ENCODE results near the gene AMBRA1.

The AMBRA1 gene

GRCh38 chr11:46347637-46348311 lies 246.0 kb downstream of the AMBRA1 start:
- DNase-seq (ENCODE audit: low read depth in 2 of 2) = no peak

DNA sequence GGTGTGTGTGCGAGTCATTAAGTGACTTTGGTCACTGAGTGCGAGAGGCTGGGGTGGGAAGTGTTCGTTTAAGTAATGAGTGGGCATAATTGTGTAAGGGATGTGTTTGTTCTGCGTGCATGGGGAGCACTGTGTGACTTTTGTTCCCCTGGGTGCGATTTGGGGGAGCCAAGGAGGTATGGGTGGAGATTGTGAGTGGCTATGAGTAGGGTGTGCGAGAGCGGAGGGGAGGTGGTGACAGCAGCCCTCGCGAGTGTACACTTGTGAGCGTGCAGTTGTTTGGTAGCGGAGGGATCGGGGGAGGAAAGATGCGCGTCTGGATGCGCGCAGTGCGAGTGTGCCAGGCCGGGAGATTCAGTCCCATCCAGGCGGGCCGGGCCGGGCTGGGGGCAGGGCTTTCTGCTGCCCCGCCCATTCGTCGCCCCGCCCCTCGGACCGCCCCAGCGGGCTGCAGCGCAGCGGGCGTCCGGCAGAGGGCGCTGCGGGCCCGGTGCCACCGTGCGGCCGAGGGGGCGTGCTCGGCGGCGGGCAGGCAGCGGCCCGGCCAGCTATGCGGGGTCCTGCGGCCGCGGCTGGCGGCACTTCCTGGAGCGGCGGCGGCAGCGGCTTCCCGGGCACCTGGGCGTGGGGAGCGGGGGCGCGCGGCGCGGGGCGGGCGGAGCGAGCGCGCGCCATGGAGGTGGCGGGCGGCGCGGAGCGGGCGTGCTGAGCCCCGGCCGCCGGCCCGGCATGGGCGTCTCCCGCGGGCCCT lies 246.8 kb downstream of the AMBRA1 start, which contains the start of gene DGKZ:
Gene DGKZ (plus strand): TSS at position 578 of the 751 bp plus-strand sequence. CDS start 197 bp downstream, outside the sequence.
- peak; percentile 48 to 58 for DNase-seq (ENCODE audit: low read depth in 2 of 2)
